Mucosa of rectum (tissue), 2 donors: ENCODE results near the gene DOCK8.

Experiments used
- H3K27ac ChIP-seq, 2 donors: one replicate each; pipeline ENCODE4 v1.7.0; 2013; ENCODE audit warnings: inconsistent platforms in 2 of 2, low read depth in 2 of 2, low read length in 2 of 2
- H3K27me3 ChIP-seq, 2 donors: one replicate each; pipeline ENCODE4 v1.7.0; 2013; ENCODE audit warnings: low read length in 2 of 2; ENCODE audit not compliant: control insufficient read depth in 2 of 2, insufficient read depth in 2 of 2
- H3K36me3 ChIP-seq, 2 donors: one replicate each; pipeline ENCODE4 v1.7.0; 2013; ENCODE audit warnings: low read length in 2 of 2; ENCODE audit not compliant: control insufficient read depth in 2 of 2, insufficient read depth in 2 of 2
- H3K4me1 ChIP-seq, 2 donors: one replicate each; pipeline ENCODE4 v1.7.0; 2013; ENCODE audit warnings: low read length in 2 of 2, mild to moderate bottlenecking in 1 of 2; ENCODE audit not compliant: control insufficient read depth in 2 of 2, insufficient read depth in 2 of 2
- H3K4me3 ChIP-seq, 2 donors: one replicate each; pipeline ENCODE4 v1.7.0; 2013; ENCODE audit warnings: low read length in 2 of 2
- H3K9ac ChIP-seq, 2 donors: one replicate each; pipeline ENCODE4 v1.7.0; 2013; ENCODE audit warnings: low read length in 2 of 2, low read depth in 1 of 2, mild to moderate bottlenecking in 1 of 2
- H3K9me3 ChIP-seq, 2 donors: one replicate each; pipeline ENCODE4 v1.7.0; 2013; ENCODE audit warnings: low read length in 2 of 2; ENCODE audit not compliant: control insufficient read depth in 2 of 2
- donor health status: healthy.
- donor health status: Normal muscosa, but diverticular disease.

Gene DOCK8

DNA sequence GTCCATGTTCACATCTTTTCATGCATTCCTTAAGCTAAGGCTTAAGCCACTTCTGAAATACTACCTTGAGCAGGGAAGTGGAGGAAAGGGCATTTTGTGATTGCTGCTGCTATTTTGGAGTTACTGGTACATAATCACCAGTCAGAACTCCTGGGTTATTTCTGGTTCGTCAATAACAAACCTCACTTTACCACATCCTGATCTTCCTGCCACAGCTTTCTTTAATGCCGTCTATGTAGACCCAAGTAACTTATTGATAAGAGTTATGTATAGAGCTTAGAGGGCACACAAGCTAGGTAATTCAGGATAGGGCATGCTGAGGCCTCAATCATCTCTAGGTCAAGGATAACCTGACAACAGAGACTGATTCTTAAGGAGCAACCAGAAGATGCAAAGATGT, 120.7 kb downstream of the DOCK8 start:
- peaks cover 0 to 2% of the 10 kb centered on the region in 2 donors for H3K4me1 ChIP-seq
- H3K9me3 ChIP-seq = no peaks in the 10 kb centered on the region
- no peaks in the 10 kb centered on the region for H3K27me3 ChIP-seq
- H3K9ac ChIP-seq = no peak overlapping the region
- no peak overlapping the region for H3K27ac ChIP-seq
- H3K4me3 ChIP-seq = no peak overlapping the region
- H3K36me3 ChIP-seq = peaks cover 5 to 33% of the 10 kb centered on the region in 2 donors

DNA sequence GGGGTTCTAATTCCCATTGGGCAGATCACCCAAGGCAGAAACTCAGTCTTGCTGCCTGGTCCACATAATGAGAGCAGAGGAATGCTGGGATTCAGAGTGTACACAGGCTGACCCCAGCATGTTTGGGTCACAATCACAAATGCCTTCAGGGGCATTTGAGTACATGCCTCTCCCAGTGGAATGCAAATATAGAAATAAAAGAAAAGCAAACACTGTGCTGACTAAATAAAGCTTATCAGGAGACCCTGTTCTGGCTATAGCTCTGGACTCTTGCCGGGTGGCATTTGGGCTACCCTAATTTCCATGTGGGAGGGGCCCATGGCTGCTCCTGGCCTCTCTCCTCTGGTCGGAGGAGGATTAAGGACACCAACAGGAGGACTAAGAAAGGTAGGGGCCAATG, 121.4 kb downstream of the DOCK8 start:
- no peak overlapping the region for H3K9ac ChIP-seq
- H3K27ac ChIP-seq = no peak overlapping the region
- H3K4me3 ChIP-seq = no peak overlapping the region
- peaks cover 0 to 2% of the 10 kb centered on the region in 2 donors for H3K4me1 ChIP-seq
- no peaks in the 10 kb centered on the region for H3K9me3 ChIP-seq
- peaks cover 5 to 34% of the 10 kb centered on the region in 2 donors for H3K36me3 ChIP-seq
- H3K27me3 ChIP-seq = no peaks in the 10 kb centered on the region

DNA sequence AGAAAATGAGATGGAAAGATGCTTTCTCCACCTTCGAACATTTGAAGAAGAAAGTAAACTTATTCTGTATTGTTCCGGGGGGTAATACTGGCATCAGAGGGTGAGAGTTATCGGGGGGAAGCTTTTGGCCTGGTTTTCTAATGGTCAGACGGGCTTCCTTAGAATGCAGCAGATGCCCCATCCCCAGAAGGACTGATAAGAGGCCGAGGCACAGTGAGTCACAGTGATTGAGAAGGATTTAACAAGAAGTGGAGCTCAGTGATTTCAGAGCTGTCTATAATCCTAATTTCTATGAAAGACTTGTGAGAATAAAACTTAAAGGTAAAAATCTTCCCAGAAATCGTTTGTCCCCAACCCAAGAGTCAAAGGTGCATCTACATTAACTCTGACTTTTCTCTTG, 123.9 kb downstream of the DOCK8 start:
- H3K9ac ChIP-seq = no peak overlapping the region
- H3K36me3 ChIP-seq = peaks cover 5 to 33% of the 10 kb centered on the region in 2 donors
- H3K27ac ChIP-seq = no peak overlapping the region
- peaks cover 0 to 2% of the 10 kb centered on the region in 2 donors for H3K4me1 ChIP-seq
- H3K4me3 ChIP-seq = no peak overlapping the region
- H3K9me3 ChIP-seq = no peaks in the 10 kb centered on the region
- no peaks in the 10 kb centered on the region for H3K27me3 ChIP-seq

DNA sequence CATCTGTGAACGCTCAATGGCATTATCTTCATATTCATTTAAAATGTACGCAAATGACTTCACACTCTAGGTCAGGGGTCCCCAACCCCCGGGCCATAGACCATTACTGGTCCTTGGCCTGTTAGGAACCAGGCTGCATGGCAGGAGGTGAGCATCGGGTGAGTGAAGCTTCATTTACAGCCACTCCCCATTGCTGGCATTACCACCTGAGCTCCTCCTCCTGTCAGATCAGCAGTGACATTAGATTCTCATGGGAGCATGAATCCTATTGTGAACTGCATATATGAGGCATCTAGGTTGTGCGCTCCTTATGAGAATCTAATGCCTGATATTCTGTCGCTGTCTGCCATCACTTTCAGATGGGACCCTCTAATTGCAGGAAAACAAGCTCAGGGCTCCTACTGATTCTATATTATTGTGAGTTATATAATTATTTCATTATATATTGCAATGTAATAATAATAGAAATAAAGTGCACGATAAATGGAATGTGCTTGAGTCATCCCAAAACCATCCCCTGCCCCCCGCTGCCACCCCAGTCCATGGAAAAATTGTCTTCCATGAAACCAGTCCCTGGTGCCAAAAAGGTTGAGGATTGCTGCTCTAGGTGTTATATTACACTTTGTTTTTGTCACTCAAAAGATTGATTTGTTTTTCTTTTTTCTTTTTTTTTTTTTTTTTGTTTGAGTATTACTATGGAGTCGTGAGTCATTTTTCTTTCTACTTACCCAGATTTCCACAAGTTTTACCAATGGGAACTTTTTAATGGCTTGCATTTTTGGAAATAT, 127.2 kb downstream of the DOCK8 start:
- Histone ChIP-seq H3K27ac (no peak overlapping the region), H3K9ac (no peak overlapping the region), H3K36me3 (peaks cover 2 to 29% of the 10 kb centered on the region in 2 donors), H3K27me3 (no peaks in the 10 kb centered on the region), H3K4me1 (no peaks in the 10 kb centered on the region), H3K9me3 (no peaks in the 10 kb centered on the region), H3K4me3 (no peak overlapping the region)

DNA sequence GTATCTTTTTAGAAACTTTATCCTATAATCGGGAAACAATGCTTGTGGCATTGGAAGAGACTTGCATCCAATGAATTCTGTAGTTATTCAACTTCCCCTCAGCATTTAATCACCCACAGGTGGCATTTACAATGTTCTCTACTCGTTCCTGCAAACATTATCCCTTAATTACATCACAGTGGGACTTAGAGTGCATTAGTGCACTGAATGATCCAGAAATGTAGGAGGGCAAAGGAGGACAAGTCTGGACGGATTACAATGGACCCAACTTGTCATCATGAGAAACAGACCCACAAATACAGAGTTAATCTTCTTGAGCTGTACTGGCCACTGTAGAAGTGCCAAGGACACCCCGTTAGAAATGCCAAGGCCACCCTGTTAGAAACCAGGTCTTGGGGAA, 129.1 kb downstream of the DOCK8 start:
- Histone ChIP-seq H3K36me3 (peaks cover 2 to 21% of the 10 kb centered on the region in 2 donors), H3K27me3 (no peaks in the 10 kb centered on the region), H3K27ac (no peak overlapping the region), H3K9me3 (no peaks in the 10 kb centered on the region), H3K9ac (no peak overlapping the region), H3K4me3 (no peak overlapping the region), H3K4me1 (no peaks in the 10 kb centered on the region)

DNA sequence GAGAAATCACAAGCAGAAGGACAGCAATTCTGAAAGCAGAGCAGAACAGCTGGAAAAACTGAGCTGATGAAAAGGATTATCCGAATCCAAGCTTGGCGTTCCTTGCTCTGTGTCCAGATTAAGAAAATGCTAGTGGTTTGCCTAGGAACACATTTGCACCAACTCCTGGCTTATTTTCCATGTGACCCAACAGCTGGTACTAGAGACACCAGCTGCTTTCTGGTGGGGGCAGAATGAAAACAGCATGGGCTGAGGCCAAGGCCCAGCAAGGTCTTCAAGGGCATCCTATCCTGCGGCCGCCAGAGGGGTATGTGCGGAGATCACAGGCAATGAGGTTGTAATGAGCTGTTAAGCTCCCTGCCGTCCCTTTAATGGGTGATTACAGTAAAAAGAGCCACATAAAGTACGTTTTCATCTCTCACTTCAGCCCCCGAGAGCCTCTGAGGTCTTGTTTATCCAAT, 131.5 kb downstream of the DOCK8 start:
- H3K27ac ChIP-seq = no peak overlapping the region
- peaks cover 0 to 20% of the 10 kb centered on the region in 2 donors for H3K36me3 ChIP-seq
- no peaks in the 10 kb centered on the region for H3K27me3 ChIP-seq

DNA sequence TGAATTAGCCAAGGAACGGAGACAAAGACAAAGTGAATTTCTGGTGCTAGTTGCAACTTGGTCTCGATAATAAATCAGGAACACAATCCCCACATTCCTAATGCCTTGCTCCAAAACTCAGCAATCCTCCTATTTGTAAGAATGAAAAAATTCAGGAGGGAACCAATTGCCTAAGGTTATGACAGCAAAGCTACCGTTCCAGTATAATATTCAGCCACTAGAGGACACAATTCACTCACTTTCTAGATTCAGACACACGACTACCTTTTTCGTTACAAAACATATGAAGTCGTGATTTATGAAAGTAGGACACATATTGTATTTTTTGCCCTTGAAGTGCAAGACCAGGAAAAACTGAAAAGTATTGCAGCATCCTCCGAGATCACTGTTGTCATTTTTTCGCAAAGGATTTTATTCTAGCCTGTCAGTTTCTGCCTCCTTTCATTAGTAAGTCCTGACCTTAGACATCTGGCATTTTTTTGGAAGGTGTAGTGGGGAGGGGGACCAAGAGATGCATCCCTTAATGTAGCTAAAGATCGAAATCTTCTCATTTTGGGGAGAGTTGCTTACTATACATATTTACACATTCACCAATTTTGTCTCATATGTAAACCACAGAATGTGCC, 133.1 kb downstream of the DOCK8 start:
- Histone ChIP-seq H3K9me3 (no peaks in the 10 kb centered on the region), H3K4me1 (no peaks in the 10 kb centered on the region), H3K36me3 (peaks cover 0 to 29% of the 10 kb centered on the region in 2 donors), H3K27ac (no peak overlapping the region), H3K27me3 (no peaks in the 10 kb centered on the region), H3K9ac (no peak overlapping the region), H3K4me3 (no peak overlapping the region)

More for the DNA sequence above, 131.5 kb downstream of the DOCK8 start:
- no peak overlapping the region for H3K4me3 ChIP-seq
- H3K4me1 ChIP-seq = no peaks in the 10 kb centered on the region
- no peaks in the 10 kb centered on the region for H3K9me3 ChIP-seq
- no peak overlapping the region for H3K9ac ChIP-seq

DNA sequence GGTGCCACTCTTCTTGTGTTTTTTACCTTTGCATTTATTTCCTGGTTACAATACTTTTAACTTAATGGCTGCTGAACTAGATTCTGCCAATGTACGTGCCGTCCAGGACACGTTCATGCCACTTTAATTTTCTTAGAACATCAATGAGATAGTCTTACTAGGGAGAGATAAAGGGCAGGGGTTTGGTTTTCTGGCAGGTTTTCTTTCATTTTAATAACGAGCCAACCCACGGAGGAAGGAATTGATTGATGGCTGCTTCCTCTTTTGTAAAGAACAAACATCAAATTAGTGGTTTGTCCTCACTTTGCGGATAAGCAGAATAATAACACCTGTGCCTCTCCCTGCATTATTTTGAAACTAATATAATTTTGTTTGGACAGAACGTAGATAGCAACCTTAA, 135.7 kb downstream of the DOCK8 start:
- no peak overlapping the region for H3K27ac ChIP-seq
- H3K27me3 ChIP-seq = no peaks in the 10 kb centered on the region
- no peak overlapping the region for H3K4me3 ChIP-seq
- no peaks in the 10 kb centered on the region for H3K9me3 ChIP-seq
- H3K9ac ChIP-seq = no peak overlapping the region
- peaks cover 0 to 27% of the 10 kb centered on the region in 2 donors for H3K36me3 ChIP-seq
- no peaks in the 10 kb centered on the region for H3K4me1 ChIP-seq

DNA sequence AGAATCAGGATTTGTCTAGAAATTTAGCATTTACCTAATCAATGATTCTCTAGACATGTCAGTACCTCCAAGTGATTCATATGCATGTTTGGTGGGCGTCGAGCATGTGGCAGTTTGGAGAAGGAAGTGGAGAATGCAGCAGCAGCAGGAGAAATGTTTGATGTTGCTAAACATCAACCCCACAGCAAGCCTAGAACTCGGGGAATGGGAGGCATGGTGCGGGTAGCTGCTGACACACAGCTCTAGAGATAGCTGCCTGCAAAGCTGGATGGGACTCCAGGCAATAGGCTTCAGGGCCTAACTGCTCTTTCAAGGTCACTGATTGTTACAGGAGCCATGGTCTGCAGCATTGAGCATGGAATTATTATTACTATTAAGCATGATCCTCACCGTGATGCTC, 137.3 kb downstream of the DOCK8 start:
- Histone ChIP-seq H3K9ac (no peak overlapping the region), H3K27me3 (no peaks in the 10 kb centered on the region), H3K36me3 (peaks cover 0 to 18% of the 10 kb centered on the region in 2 donors), H3K4me1 (no peaks in the 10 kb centered on the region), H3K9me3 (no peaks in the 10 kb centered on the region), H3K4me3 (no peak overlapping the region), H3K27ac (no peak overlapping the region)

DNA sequence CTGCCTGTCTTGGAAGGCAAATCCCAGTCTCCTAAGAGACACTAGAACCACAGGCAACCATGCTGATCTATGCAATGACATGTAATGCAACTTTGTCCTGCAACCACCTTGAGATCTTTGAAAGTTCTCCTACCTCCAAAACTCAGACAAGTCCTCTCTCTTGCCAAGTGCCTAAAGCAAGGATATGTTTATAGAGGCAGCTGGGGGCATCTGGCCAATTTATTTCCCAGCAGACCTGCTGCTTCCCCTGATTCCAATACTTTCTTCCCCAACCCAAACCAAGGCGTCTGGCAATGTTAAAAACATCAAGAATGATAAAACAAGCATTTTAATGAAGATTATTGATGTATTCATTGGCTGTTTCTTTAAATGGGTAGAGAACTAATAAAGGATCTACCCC, 138.4 kb downstream of the DOCK8 start:
- no peaks in the 10 kb centered on the region for H3K27me3 ChIP-seq
- no peak overlapping the region for H3K4me3 ChIP-seq
- no peak overlapping the region for H3K9ac ChIP-seq
- no peaks in the 10 kb centered on the region for H3K4me1 ChIP-seq
- H3K36me3 ChIP-seq = peaks cover 0 to 16% of the 10 kb centered on the region in 2 donors
- H3K27ac ChIP-seq = no peak overlapping the region
- no peaks in the 10 kb centered on the region for H3K9me3 ChIP-seq
